Neural progenitor cell (in vitro differentiated cells): Measurements from ENCODE around the gene ARPIN. TPM values are rescaled to one million over a fixed set of nuclear protein-coding genes. Genes with fewer than 3 reads are reported as not detected.

Experiments used
- microRNA-seq: library from miRNA; unstranded; fragments of <30 nt; microRNA quantifications from one replicate; pipeline ENCODE4, GENCODE V29; 2016
- small RNA-seq: library from RNA; depleted of rRNA; stranded (forward); fragments of <200 nt; gene quantifications from one replicate; pipeline ENCODE3, GENCODE V24; 2015
- total RNA-seq: library from RNA; depleted of rRNA; stranded (reverse); fragments of >200 nt; gene quantifications from 2 replicates; pipeline ENCODE4 v1.2.3, GENCODE V29; 2015; ENCODE audit warnings: low replicate concordance

The ARPIN gene
- total RNA-seq, 1 donor from 2014 or later: 5.9 TPM

Small RNAs within 50 kb of the gene (microRNA-seq; reads per million reads assigned to microRNA genes)
- gene MIR5009 (not detected), gene MIR5094 (not detected)

Small RNAs within 50 kb of the gene (small RNA-seq; reads per million reads assigned to genes)
- gene MIR5009 (not detected), gene MIR5094 (0.11 reads per million), gene RNU6-1111P (not detected), gene RNU7-111P (not detected)

Other genes with a start within 250 kb of the ARPIN start
- 0.07 and 0.15 TPM in 2 replicates for gene PLIN1, start 233.6 kb downstream of the ARPIN start, total RNA-seq
- 4.5 and 5.2 TPM in 2 replicates for gene PEX11A, start 222.2 kb downstream of the ARPIN start, total RNA-seq
- gene WDR93, start 222.1 kb downstream of the ARPIN start, total RNA-seq: 0.51 and 0.62 TPM in 2 replicates
- 0.31 TPM in 1 of 2 replicates, not detected in the other for gene MESP1, start 161.7 kb downstream of the ARPIN start, total RNA-seq
- 0.19 TPM in 1 of 2 replicates, not detected in the other for gene MESP2, start 136.6 kb downstream of the ARPIN start, total RNA-seq
- 2.7 and 4.7 TPM in 2 replicates for gene ANPEP, start 98.1 kb downstream of the ARPIN start, total RNA-seq
- gene AP3S2, start 19.0 kb downstream of the ARPIN start, total RNA-seq: 75.3 and 77.1 TPM in 2 replicates
- gene ZNF710, start 88.4 kb upstream of the ARPIN start, total RNA-seq: 14.9 and 29.6 TPM in 2 replicates
- gene IDH2, start 189.5 kb upstream of the ARPIN start, total RNA-seq: 93.1 and 134 TPM in 2 replicates